Skin of body (tissue), 3 donors: ENCODE data around the gene SLC7A8. TPM values are rescaled to one million over a fixed set of nuclear protein-coding genes. Genes with fewer than 3 reads are reported as not detected.

Source experiments
- DNase-seq: peaks from one replicate; lab custom pipeline; 2025; lab: John Stamatoyannopoulos, UW
- small RNA-seq: library from RNA; depleted of rRNA; stranded (forward); fragments of <200 nt; gene quantifications from one replicate; pipeline ENCODE3, GENCODE V24; 2014; ENCODE audit warnings: low replicate concordance
- total RNA-seq: library from RNA; depleted of rRNA; stranded (reverse); fragments of >200 nt; gene quantifications from one replicate; pipeline ENCODE4 v1.2.3, GENCODE V29; 2014

Gene SLC7A8
- total RNA-seq, 1 donor from 2014 or later: 27.5 TPM

DNA sequence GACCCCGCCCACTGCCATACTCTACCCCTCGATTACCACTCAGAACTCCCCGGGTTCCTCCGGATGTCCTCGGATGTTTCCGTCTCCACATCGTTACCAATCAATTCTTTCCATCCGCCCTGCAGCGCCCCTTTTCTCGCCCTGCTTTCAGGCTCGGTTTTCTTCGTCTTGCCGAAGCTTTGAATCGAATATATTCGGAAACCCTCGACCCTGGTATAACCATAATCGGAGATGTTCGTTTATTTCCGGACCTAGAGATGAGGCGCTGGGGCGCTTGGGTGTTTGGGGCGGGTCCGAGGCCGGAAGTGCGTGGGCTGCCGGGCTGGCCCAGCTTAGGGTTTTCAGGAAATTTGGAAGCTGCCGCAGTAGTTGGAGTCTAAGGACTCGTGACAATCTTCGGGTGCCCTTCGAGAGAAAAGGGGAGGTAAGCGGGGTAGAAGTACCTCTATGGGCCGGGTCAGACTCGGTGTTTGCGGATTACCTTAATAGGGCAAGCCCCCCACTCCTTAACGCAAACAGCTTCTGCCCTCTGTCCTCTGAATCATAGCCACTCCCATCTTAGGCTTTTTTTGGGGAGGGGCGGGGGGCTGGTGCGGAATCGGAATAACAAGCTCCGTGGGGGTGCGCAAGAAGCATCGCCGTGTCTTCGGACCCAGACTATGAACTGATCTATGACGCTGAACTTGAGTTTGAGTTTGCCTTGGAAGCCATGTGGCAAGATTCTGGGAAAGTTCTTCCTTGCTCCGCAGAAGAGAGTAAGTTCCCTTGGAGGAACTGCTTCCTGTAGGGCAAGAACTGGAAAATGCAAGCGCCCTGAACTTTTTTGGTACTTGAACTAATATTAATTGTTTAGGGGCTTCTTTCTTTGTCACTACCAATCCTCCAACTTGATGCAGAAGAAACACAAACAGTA lies 88.0 kb downstream of the SLC7A8 start, which contains the start of gene C14orf119:
C14orf119 (plus strand) TSS at position 310 of the 913 bp plus-strand sequence. CDS start 2,154 bp downstream, outside the sequence.
- DNase-seq: no peak

GRCh38 chr14:23094666-23095195 lies 88.7 kb downstream of the SLC7A8 start, which contains the start of gene ACIN1:
Gene ACIN1, minus strand, starts transcription at chr14:23095136. Its CDS starts 24 bp downstream, at chr14:23095112.
- no peak for DNase-seq

DNA sequence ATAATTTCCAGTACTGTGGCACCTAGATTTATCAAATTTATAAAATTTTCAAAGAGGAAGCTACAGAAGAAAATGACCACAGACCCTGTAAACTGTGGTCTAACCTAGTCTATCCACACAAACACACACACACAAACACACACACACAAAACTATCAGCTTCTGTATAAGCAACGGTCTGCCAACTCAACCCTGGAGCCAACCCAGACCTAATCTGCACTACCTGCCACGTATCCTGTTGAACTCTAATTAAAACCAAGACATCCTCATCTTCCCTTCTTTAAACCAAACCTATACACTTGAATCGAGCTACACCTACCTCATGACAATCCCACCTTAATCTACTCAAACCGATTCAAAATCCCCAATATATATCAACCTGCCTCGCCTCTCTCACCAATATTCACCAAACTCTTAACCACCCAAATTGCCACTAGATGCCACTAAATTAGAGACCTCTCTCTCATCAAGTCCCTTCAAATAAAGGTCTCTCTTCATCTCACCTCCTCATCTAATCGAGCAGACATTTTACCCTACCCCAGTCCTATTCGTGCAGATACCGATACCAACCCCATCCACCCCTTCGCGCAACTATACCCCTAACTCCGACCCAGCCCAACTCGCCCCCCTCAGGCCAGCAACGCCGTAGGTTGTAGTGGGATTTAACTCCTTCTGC lies 89.3 kb downstream of the SLC7A8 start:
- no peak for DNase-seq

GRCh38 chr14:23093526-23093925 lies 89.9 kb downstream of the SLC7A8 start:
- no peak for DNase-seq

- no peak for DNase-seq
These were observed 90.4 kb downstream of the SLC7A8 start for GRCh38 chr14:23093104-23093503.

DNA sequence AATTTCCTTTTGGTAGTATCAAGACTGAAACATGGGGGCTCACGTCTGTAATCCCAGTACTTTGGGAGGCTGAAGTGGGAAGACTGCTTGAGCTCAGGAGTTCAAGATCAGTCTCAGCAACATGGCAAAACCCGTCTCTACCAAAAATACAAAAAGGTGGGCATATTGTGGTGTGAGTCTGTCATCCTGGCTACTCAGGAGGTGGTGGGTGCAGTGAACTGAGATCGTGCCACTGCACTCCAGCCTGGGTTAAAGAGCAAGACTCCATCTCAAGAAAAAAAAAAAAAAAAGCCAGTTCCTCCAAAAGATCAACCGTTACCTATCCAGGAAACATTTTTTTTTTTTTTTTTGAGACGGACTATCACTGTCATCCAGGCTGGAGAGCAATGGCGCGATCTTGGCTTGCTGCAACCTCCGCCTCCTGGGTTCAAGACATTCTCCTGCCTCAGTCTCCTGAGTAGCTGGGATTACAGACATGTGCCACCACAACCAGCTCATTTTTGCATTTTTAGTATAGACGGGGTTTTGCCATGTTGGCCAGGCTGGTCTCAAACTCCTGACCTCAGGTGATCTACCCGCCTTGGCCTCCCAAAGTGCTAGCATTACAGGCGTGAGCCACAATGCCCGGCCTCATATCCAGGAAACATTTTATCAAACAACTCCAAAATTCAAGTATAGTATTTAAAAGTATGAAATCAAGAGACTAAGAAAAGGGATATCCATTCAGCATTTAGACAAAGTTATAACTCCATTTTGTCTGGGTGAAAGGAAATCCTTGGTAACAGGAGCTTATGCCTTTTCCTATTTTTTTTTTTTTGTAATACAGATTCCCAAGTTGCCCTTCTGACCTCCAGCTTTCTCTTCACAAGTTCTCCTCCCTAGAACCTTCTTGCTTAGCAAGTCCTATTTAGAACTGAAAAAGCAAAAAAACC lies 91.9 kb downstream of the SLC7A8 start:
- DNase-seq: no peak

- no peak for DNase-seq
These were observed 93.2 kb downstream of the SLC7A8 start for GRCh38 chr14:23090254-23090636.

DNA sequence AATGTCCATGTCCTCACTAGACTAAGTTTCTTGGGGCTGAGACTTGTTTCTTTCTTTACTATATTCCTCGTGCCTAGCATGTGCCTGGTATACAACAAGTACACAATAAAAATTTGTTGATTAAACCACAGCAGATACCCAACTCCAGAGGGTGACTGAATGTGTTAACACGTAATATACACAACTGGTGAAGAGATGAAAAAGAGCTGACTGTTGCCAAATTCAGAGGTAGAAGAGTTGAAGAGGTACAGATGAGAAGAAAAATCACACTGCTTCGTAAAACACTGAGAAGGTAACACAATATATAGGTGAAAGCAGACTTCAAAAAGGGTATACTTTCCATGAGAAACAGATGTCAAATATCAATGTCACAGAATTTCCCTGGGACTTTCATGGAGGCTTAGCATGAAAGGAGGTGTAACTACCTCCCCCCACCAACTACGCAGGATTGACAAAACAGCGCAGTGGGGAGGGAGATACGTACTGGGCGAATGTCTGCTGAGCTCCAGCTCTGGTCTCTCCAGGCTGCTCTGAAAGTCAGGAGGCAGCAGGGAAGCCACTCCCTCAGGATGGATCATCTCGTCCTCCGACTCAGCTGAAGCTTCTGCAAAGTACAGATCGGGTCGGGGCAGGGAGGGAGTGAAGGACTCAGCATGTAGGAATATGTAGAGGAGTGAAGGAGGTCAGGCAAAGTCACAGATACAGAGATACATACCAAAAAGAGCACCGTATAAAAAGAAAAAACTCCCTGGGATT lies 93.8 kb downstream of the SLC7A8 start:
- no peak for DNase-seq

GRCh38 chr14:23086565-23086964 lies 96.9 kb downstream of the SLC7A8 start:
- no peak for DNase-seq

GRCh38 chr14:23085458-23085857 lies 98.0 kb downstream of the SLC7A8 start:
- DNase-seq: no peak

GRCh38 chr14:23080474-23080873 lies 103.0 kb downstream of the SLC7A8 start:
- DNase-seq: no peak

GRCh38 chr14:23079716-23080115 lies 103.7 kb downstream of the SLC7A8 start:
- no peak for DNase-seq

DNA sequence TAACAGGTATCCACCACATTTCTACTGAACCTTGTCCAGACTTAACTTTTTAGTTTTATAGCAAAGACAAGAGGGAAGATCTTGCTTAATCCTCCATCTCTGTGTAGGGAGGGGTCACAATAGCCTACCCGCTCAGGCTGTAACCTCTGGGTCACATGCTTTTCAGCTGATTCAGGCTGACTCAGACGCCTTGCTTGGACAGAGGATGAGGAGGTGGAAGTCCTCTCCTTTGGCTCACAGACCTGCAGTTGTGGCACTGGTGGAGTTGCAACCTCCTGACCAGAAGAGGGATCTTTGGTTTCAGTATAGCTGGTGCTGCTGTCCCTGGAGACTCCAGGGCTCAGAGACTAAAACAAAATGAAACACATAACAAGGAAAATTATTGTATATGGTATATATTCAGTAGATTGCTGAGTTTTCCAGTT lies 104.8 kb downstream of the SLC7A8 start:
- no peak for DNase-seq

DNA sequence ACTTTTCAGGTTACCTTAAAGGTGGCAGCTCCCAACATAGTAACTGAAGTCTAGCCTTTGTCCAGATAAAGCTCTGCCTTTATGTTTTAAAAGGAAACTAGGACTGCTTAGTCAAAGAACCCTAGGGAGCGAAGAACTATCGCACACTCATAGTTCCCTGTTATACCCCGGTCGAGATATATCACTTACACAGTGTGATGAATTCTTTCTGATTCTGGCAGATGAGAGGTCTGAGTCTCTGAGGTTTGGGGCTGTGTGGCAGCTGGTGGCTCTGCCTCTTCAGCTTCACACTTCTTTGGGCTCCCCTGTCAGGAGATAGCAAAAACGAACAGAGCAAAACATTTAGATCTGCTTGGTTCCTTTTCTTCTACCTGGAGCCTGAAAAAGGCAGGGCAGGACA lies 105.5 kb downstream of the SLC7A8 start:
- no peak for DNase-seq

GRCh38 chr14:23076785-23077408 lies 106.6 kb downstream of the SLC7A8 start:
- DNase-seq: no peak

Small RNA genes within 50 kb of the gene (small RNA-seq; reads per million reads assigned to genes)
- gene AL049829.1 (not detected), gene RNU6-1138P (not detected)

Other genes with a start within 250 kb of the SLC7A8 start
- gene HAUS4, start 226.6 kb downstream of the SLC7A8 start, total RNA-seq: 46.3 TPM
- 44.7 TPM for gene AJUBA, start 201.1 kb downstream of the SLC7A8 start, total RNA-seq
- gene C14orf93, start 173.5 kb downstream of the SLC7A8 start, total RNA-seq: 7.7 TPM
- 115 TPM for gene PSMB5, start 148.8 kb downstream of the SLC7A8 start, total RNA-seq
- gene PSMB11, start 141.4 kb downstream of the SLC7A8 start, total RNA-seq: not detected
- 3.4 TPM for gene CDH24, start 126.1 kb downstream of the SLC7A8 start, total RNA-seq
- gene ACIN1, start 88.5 kb downstream of the SLC7A8 start, total RNA-seq: 93.9 TPM
- gene C14orf119, start 88.2 kb downstream of the SLC7A8 start, total RNA-seq: 30.8 TPM
- not detected for gene CIROP, start 78.7 kb downstream of the SLC7A8 start, total RNA-seq
- 1.5 TPM for gene CEBPE, start 64.4 kb downstream of the SLC7A8 start, total RNA-seq
- gene RNF212B, start 54.3 kb upstream of the SLC7A8 start, total RNA-seq: not detected
- gene HOMEZ, start 102.5 kb upstream of the SLC7A8 start, total RNA-seq: 4.0 TPM
- 6.0 TPM for gene PPP1R3E, start 119.2 kb upstream of the SLC7A8 start, total RNA-seq
- gene BCL2L2, start 123.2 kb upstream of the SLC7A8 start, total RNA-seq: 18.7 TPM
- 65.8 TPM for gene PABPN1, start 137.8 kb upstream of the SLC7A8 start, total RNA-seq
- 13.1 TPM for gene SLC22A17, start 169.2 kb upstream of the SLC7A8 start, total RNA-seq
- 24.1 TPM for gene EFS, start 181.5 kb upstream of the SLC7A8 start, total RNA-seq
- not detected for gene IL25, start 189.1 kb upstream of the SLC7A8 start, total RNA-seq
- 2.7 TPM for gene CMTM5, start 193.4 kb upstream of the SLC7A8 start, total RNA-seq
- gene MYH6, start 224.6 kb upstream of the SLC7A8 start, total RNA-seq: 0.30 TPM